Skeletal muscle cell (primary cell): ENCODE measurements around the gene RAPGEFL1.
"Not testable (repeated sequence)": the region's sequence is repeated elsewhere in the genome, so short reads cannot be mapped to it uniquely, and the experiment has no call there.

Experiments used
- DNase-seq: peaks from one replicate; pipeline ENCODE4 v3.0.0-alpha.2; 2010; ENCODE audit warnings: low read depth
- H3K4me3 ChIP-seq: 2 replicates; pipeline ENCODE4 v1.5.1; 2011; ENCODE audit warnings: low read depth, mild to moderate bottlenecking, control low read depth, low read length, moderate library complexity

RAPGEFL1 gene

GRCh38 chr17:40197965-40198456 lies 20.7 kb downstream of the RAPGEFL1 start:
- not testable (repeated sequence) for DNase-seq, H3K4me3 ChIP-seq

DNA sequence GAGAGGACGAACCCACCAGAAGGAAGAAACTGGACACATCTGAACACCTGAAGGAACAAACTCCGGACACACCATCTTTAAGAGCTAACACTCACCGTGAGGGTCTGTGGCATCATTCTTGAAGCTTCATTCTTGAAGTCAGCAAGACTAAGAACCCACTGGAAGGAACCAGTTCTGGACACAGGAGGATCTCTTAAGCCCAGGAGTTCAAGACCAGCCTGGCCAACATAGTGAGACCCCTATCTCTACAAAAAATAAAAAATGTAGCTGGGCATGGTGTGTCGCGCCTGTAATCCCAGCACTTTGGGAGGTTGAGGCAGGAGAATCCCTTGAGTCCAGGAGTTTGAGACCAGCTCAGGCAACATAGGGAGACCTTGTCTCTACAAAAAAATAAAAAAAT lies 21.3 kb downstream of the RAPGEFL1 start:
- no peak overlapping the region for H3K4me3 ChIP-seq
- DNase-seq: no peak

DNA sequence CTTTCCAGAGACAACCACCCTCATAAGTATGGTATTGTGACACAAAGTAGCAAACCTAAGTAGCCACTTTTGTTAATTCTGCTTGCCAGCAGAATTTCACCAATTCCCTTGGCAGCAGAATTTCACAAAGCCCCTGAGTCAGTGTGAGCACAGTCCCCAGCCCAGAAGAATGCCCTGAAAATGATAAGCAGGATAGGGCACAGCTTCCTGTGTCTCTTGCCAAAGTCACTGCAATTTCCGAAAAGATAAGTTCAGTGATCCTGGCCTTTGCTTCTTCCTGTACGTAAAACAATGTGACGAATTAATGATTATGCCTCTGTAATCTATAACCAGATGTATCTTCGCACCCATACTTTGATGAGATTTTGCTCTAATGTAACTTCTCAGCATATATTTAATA lies 25.9 kb downstream of the RAPGEFL1 start:
- DNase-seq: no peak

DNA sequence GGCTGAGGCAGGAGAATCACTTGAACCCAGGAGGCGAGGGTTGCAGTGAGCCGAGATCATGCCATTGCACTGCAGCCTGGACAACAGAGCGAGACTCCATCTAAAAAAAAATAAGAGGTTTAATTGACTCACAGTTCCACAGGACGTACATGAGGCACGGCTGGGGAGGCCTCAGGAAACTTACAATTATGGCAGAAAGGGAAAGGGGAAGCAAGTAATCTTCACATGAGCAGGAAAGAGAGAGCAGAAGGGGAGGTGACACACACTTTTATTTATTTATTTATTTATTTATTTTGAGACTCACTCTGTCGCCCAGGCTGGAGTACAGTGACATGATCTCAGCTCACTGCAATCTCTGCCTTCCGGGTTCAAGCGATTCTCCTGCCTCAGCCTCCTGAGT lies 28.9 kb downstream of the RAPGEFL1 start:
- DNase-seq, H3K4me3 ChIP-seq: not testable (repeated sequence)

More for the DNA sequence above, 25.9 kb downstream of the RAPGEFL1 start:
- H3K4me3 ChIP-seq: no peak overlapping the region

- no peak for DNase-seq
Observed at GRCh38 chr17:40209404-40210093, 32.3 kb downstream of the RAPGEFL1 start.

DNA sequence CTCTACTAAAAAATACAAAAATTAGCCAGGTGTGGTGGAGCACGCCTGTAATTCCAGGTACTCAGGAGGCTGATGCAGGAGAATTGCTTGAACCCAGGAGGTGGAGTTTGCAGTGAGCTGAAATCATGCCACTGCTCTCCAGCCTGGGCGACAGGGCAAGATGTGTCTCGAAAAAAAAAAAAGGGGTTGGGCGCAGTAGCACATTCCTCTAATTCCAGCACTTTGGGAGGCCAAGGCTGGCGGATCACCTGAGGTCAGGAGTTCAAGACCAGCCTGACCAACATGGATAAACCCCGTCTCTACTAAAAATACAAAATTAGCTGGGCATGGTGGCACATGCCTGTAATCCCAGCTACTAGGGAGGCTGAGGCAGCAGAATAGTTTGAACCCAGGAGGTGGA lies 36.6 kb downstream of the RAPGEFL1 start:
- not testable (repeated sequence) for DNase-seq, H3K4me3 ChIP-seq

More at GRCh38 chr17:40209404-40210093, 32.3 kb downstream of the RAPGEFL1 start:
- no peak overlapping the region for H3K4me3 ChIP-seq

DNA sequence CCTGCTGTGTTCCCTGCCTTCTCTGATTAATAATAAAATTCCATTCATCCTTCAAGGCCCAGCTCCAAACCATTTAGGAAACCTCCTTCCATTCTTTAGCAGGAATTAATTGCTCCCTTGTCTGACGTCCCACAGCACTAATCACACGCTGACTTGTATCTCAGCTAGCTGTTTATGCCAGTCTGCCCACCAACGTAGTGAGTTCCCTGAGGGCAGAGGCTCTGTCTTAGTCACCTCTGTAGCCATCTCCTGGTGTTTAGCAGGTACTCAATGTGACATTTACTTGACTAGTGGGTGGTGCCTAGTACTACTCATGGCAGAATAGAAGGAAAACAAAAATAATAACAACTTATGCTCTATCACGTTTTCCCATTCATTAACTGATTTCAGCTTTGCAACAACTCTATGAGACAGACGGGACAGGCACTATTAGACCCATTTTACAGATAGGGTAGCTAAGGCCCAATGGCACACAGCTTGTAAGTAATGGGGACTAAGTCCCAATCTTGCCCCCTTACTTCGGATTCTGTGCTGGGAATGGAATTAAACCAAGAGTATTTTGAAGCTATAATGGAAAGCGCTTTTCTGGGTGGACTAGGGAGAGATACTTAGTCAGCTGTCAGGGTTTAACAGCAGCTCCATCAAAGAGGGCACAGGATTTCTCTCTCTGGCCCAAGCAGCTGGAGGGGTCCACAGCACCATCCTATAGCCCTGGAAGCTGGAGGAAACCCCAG lies 40.9 kb downstream of the RAPGEFL1 start:
- no peak overlapping the region for H3K4me3 ChIP-seq

GRCh38 chr17:40218740-40219593 lies 41.7 kb downstream of the RAPGEFL1 start, which contains the start of gene WIPF2:
WIPF2 (plus strand) TSS chr17:40219304; CDS start chr17:40256460, 37,156 bp downstream.
- peak; percentile 85 for DNase-seq
- peak within 1 kb of the TSS; percentile 87 for H3K4me3 ChIP-seq

More for the DNA sequence above, 40.9 kb downstream of the RAPGEFL1 start:
- DNase-seq: no peak

DNA sequence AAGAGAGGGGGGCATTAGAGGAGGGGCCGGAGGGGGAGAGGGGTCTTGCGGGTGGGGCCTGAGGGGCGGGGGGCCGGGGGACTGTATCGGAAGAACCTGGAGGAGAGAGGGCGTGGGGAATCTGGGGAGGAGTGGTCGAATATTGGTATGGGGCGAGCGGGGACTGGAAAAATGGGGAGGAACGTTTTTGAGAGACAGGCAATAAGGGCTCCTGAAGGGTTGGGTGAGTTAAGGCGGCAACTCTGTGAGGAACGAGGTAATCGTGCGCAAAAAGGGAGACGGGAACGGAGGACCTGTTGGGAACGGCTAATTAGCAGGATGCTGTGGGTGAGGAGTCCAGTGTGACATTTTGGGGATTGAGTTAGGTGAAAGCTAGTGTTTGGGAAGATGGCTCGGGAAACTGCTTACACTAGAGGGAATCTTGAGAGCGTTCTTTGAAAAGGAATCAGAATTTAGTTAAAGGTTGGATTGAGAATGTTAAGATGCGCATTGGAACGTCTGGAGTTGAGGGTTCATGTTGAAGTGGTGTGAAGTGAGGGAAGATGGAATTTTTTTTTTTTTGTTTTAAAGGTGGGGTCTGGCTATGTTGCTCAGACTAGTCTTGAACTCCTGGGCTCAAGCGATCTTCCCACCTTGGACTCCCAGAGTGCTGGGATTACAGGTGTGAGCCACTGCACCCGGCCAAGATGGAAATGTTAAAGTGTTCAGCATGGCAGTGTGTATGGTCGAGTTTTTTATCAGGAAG lies 42.5 kb downstream of the RAPGEFL1 start:
- no peak for DNase-seq

DNA sequence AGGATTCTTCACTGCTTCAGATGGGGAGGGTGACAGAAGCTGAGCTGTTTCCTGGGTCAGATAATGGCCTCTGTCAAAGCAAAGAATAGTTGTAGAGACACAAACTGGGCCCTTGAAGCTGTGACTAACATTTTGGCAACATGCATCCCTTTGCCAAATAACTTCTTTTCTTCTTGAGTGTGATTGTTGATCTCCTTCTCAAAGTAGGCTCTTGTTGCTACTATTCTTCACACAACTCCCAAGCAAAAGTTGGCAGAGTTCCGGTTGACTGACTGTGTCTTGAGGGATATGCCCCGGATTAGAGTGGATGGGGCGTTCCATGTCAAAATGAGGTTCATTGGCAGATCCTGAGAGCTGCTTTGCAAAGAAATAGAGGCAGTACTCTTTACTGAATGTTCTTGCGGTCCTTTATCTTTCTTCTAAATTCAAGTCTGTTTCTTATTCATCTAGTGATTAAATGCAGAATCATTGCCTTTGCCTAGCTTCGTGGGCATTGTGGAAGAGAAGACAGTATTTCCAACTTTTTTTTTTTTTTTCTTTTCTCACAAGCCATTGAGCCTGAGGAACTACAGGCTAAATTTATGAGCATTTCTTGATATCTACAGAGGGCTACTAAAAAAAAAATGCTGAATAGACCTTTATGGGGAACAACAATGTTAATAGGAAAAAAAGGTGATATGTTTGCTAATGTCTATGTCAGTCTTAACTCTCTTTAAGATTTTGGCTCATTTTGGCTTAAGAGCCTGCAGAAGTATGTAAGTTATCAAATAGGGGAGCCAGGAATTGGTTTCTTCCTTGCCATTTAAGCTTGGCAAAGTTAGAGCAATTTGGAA lies 47.7 kb downstream of the RAPGEFL1 start:
- no peak overlapping the region for H3K4me3 ChIP-seq
- DNase-seq: no peak

More for the DNA sequence above, 42.5 kb downstream of the RAPGEFL1 start:
- peak overlapping the region; percentile 87 for H3K4me3 ChIP-seq

- not testable (repeated sequence) for DNase-seq
Observed at GRCh38 chr17:40229146-40229545, 51.9 kb downstream of the RAPGEFL1 start.

DNA sequence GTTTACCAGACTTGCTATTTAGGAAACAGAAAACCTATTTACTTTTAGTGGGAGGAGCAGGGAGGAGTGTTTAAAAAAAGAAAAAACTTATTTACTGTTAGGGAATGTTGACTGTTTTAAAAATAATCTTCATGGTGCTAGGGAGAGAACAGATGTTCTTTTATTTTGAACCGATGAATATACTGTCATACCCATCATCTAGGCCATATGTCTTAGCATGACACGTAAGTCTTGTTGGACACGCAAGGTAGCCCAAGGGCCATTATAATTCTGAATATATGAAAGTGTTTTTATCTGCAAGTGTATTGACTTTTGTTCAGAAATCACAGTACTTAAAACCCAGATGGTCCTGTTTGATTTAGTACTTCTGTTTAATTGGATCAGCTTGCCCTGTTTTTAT lies 53.4 kb downstream of the RAPGEFL1 start:
- no peak for DNase-seq
- no peak overlapping the region for H3K4me3 ChIP-seq

More at GRCh38 chr17:40229146-40229545, 51.9 kb downstream of the RAPGEFL1 start:
- H3K4me3 ChIP-seq: not testable (repeated sequence)

GRCh38 chr17:40231928-40232327 lies 54.7 kb downstream of the RAPGEFL1 start:
- DNase-seq, H3K4me3 ChIP-seq: not testable (repeated sequence)

GRCh38 chr17:40241252-40241834 lies 64.1 kb downstream of the RAPGEFL1 start:
- DNase-seq: no peak
- H3K4me3 ChIP-seq: no peak overlapping the region

- H3K4me3 ChIP-seq: no peak overlapping the region
- DNase-seq: no peak
Observed at GRCh38 chr17:40242774-40243173, 65.5 kb downstream of the RAPGEFL1 start.

GRCh38 chr17:40243761-40244160 lies 66.5 kb downstream of the RAPGEFL1 start:
- DNase-seq: no peak
- H3K4me3 ChIP-seq: no peak overlapping the region

- DNase-seq: no peak
- H3K4me3 ChIP-seq: no peak overlapping the region
Observed at GRCh38 chr17:40244255-40244654, 67.0 kb downstream of the RAPGEFL1 start.
